Left ventricle myocardium inferior (tissue), 1 donor: ENCODE results near the gene MTA3. TPM values are rescaled to one million over a fixed set of nuclear protein-coding genes. Genes with fewer than 3 reads are reported as not detected.

Source experiments
- DNase-seq: peaks from one replicate; pipeline ENCODE4 v3.0.0-alpha.2; 2020
- H3K27ac ChIP-seq: fragments of 200-600 bp; replicated peaks from 2 replicates; pipeline ENCODE4 v1.8.0; 2021
- H3K27me3 ChIP-seq: fragments of 200-600 bp; 2 replicates; pipeline ENCODE4 v1.8.0; 2021; ENCODE audit warnings: low read depth
- H3K36me3 ChIP-seq: fragments of 200-600 bp; 2 replicates; pipeline ENCODE4 v1.8.0; 2021
- H3K4me1 ChIP-seq: fragments of 200-600 bp; 2 replicates; pipeline ENCODE4 v1.8.0; 2021
- H3K4me3 ChIP-seq: fragments of 200-600 bp; 2 replicates; pipeline ENCODE4 v1.8.0; 2021; ENCODE audit warnings: mild to moderate bottlenecking, moderate library complexity
- H3K9me3 ChIP-seq: fragments of 200-600 bp; replicated peaks from 2 replicates; pipeline ENCODE4 v1.8.0; 2021
- CTCF ChIP-seq: fragments of 200-600 bp; IDR thresholded peaks from 2 replicates; pipeline ENCODE4 v1.8.0; 2021; ENCODE audit warnings: antibody characterized with exemption, mild to moderate bottlenecking, borderline replicate concordance
- intact Hi-C: fragments of 100-400 bp; cut with micrococcal nuclease; formaldehyde crosslinking; loops from one replicate; pipeline ENCODE4 v1.11.0; 2022
- total RNA-seq: library from RNA; stranded (reverse); fragmentation: NEBNext Ultra II Directional; extraction: Animal tissue kit (Norgen Biotek cat#: 25700); gene quantifications from one replicate; pipeline ENCODE4 v1.2.1, GENCODE V29; 2021
- donor health status: DM: no; HTN: yes; CAD: no; lungs with severe emphysema.

MTA3 gene
- total RNA-seq, 1 donor from 2014 or later = 18.1 TPM

- H3K4me3 ChIP-seq = no peak overlapping the region
- H3K27me3 ChIP-seq = no peaks in the 10 kb centered on the region
- DNase-seq = no peak
- H3K36me3 ChIP-seq = peaks cover 6% of the 10 kb centered on the region
- H3K9me3 ChIP-seq = no peaks in the 10 kb centered on the region
- H3K27ac ChIP-seq = no peak overlapping the region
- intact Hi-C loops = no loop called here
- no peak for TF ChIP-seq CTCF
- peaks cover 28% of the 10 kb centered on the region for H3K4me1 ChIP-seq
These were observed 183.9 kb downstream of the MTA3 start for GRCh38 chr2:42752314-42752713.

- H3K36me3 ChIP-seq = peaks cover 5% of the 10 kb centered on the region
- peak overlapping the region; percentile 65 for H3K27ac ChIP-seq
- intact Hi-C loops = no loop called here
- H3K4me3 ChIP-seq = no peak overlapping the region
- H3K4me1 ChIP-seq = peaks cover 28% of the 10 kb centered on the region
- TF ChIP-seq CTCF = no peak
- no peaks in the 10 kb centered on the region for H3K9me3 ChIP-seq
- DNase-seq = no peak
- H3K27me3 ChIP-seq = no peaks in the 10 kb centered on the region
These were observed 184.7 kb downstream of the MTA3 start for GRCh38 chr2:42752816-42753813.

- intact Hi-C loops = no loop called here
- TF ChIP-seq CTCF = no peak
- DNase-seq = no peak
- no peak overlapping the region for H3K4me3 ChIP-seq
- peaks cover 5% of the 10 kb centered on the region for H3K36me3 ChIP-seq
- peak overlapping the region; percentile 65 for H3K27ac ChIP-seq
- H3K27me3 ChIP-seq = no peaks in the 10 kb centered on the region
- H3K4me1 ChIP-seq = peaks cover 28% of the 10 kb centered on the region
- no peaks in the 10 kb centered on the region for H3K9me3 ChIP-seq
These were observed 185.8 kb downstream of the MTA3 start for GRCh38 chr2:42754021-42754775.

GRCh38 chr2:42754776-42755140 lies 186.3 kb downstream of the MTA3 start:
- Histone ChIP-seq H3K9me3 (no peaks in the 10 kb centered on the region), H3K4me3 (no peak overlapping the region), H3K4me1 (peaks cover 28% of the 10 kb centered on the region), H3K27ac (peak overlapping the region; percentile 65), H3K27me3 (no peaks in the 10 kb centered on the region), H3K36me3 (peaks cover 5% of the 10 kb centered on the region)
- no peak for DNase-seq
- intact Hi-C loops = no loop called here
- no peak for TF ChIP-seq CTCF

- TF ChIP-seq CTCF = no peak
- no peaks in the 10 kb centered on the region for H3K9me3 ChIP-seq
- H3K4me1 ChIP-seq = peaks cover 28% of the 10 kb centered on the region
- intact Hi-C loops = no loop called here
- no peak overlapping the region for H3K27ac ChIP-seq
- no peaks in the 10 kb centered on the region for H3K27me3 ChIP-seq
- no peak overlapping the region for H3K4me3 ChIP-seq
- no peak for DNase-seq
- peaks cover 5% of the 10 kb centered on the region for H3K36me3 ChIP-seq
These were observed 186.9 kb downstream of the MTA3 start for GRCh38 chr2:42755191-42755880.
